GM23338 (cell line): ENCODE data around the gene CUL7. TPM values are rescaled to one million over a fixed set of nuclear protein-coding genes. Genes with fewer than 3 reads are reported as not detected.

Source experiments
- ATAC-seq: fragments of 200-7000 bp; cut with Tn5 transposase; 3 replicates; pipeline ENCODE4 v1.9.1; 2020
- DNase-seq: peaks from one replicate; pipeline ENCODE4 v3.0.0-alpha.2; 2015; ENCODE audit warnings: low spot score
- H2AFZ ChIP-seq: fragments of 200-600 bp; sonication (generic); 2 replicates; pipeline ENCODE4 v1.8.0; 2016; ENCODE audit warnings: antibody characterized with exemption, mild to moderate bottlenecking, moderate library complexity
- H3F3A ChIP-seq: fragments of 200-600 bp; sonication (generic); replicated peaks from 2 replicates; pipeline ENCODE4 v1.8.0; 2017; ENCODE audit warnings: antibody characterized with exemption, mixed run types, low read depth
- H3K27ac ChIP-seq: fragments of 200-600 bp; sonication (generic); 2 replicates; pipeline ENCODE4 v1.6.1; 2016; ENCODE audit warnings: low read depth
- H3K27me3 ChIP-seq: fragments of 200-600 bp; sonication (generic); 2 replicates; pipeline ENCODE4 v1.8.0; 2016; ENCODE audit warnings: mild to moderate bottlenecking, mixed run types, moderate library complexity; ENCODE audit not compliant: insufficient read depth
- H3K36me3 ChIP-seq: fragments of 200-600 bp; sonication (generic); 2 replicates; pipeline ENCODE4 v1.8.0; 2016; ENCODE audit warnings: mild to moderate bottlenecking; ENCODE audit not compliant: insufficient read depth
- H3K4me1 ChIP-seq: fragments of 200-600 bp; sonication (generic); 2 replicates; pipeline ENCODE4 v1.8.0; 2016; ENCODE audit warnings: mild to moderate bottlenecking, moderate library complexity; ENCODE audit not compliant: insufficient read depth
- H3K4me2 ChIP-seq: fragments of 200-600 bp; sonication (generic); 2 replicates; pipeline ENCODE4 v1.7.1; 2017; ENCODE audit warnings: mixed run types
- H3K4me3 ChIP-seq: fragments of 200-600 bp; sonication (generic); 2 replicates; pipeline ENCODE4 v1.6.1; 2016; ENCODE audit warnings: mixed run types
- H3K79me2 ChIP-seq: fragments of 200-600 bp; sonication (generic); replicated peaks from 2 replicates; pipeline ENCODE4 v1.8.0; 2017; ENCODE audit warnings: mild to moderate bottlenecking; ENCODE audit not compliant: insufficient read depth
- H3K9me2 ChIP-seq: fragments of 200-600 bp; sonication (generic); 2 replicates; pipeline ENCODE4 v1.8.0; 2017; ENCODE audit not compliant: insufficient read depth
- H4K20me1 ChIP-seq: fragments of 200-600 bp; sonication (generic); replicated peaks from 2 replicates; pipeline ENCODE4 v1.8.0; 2017; ENCODE audit warnings: mild to moderate bottlenecking; ENCODE audit not compliant: insufficient read depth
- H3K27ac Mint-ChIP-seq: 2 replicates; pipeline ENCODE4 v1.8.0; 2020; ENCODE audit warnings: inconsistent platforms, mild to moderate bottlenecking, moderate library complexity, mixed read lengths
- H3K27me3 Mint-ChIP-seq: 3 replicates; pipeline ENCODE4 v1.8.0; 2022; ENCODE audit warnings: low read depth, mild to moderate bottlenecking, moderate library complexity, mixed read lengths, inconsistent platforms; ENCODE audit not compliant: insufficient read depth, poor library complexity
- H3K36me3 Mint-ChIP-seq: 3 replicates; pipeline ENCODE4 v1.8.0; 2021; ENCODE audit warnings: low read depth, mild to moderate bottlenecking, inconsistent platforms, moderate library complexity, mixed read lengths
- H3K4me1 Mint-ChIP-seq: 3 replicates; pipeline ENCODE4 v1.8.0; 2020; ENCODE audit warnings: mild to moderate bottlenecking, inconsistent platforms, mixed read lengths
- H3K4me3 Mint-ChIP-seq: 3 replicates; pipeline ENCODE4 v1.8.0; 2021; ENCODE audit warnings: moderate library complexity, mild to moderate bottlenecking, inconsistent platforms, mixed read lengths
- H3K9me3 Mint-ChIP-seq: 3 replicates; pipeline ENCODE4 v1.8.0; 2020; ENCODE audit warnings: moderate library complexity, mild to moderate bottlenecking, inconsistent platforms, mixed read lengths
- CREB1 ChIP-seq: fragments of 250-450 bp; sonication (Bioruptor Pico); IDR thresholded peaks from 2 replicates; pipeline ENCODE4 v1.5.0; 2020; ENCODE audit warnings: low read depth, mild to moderate bottlenecking, moderate library complexity
- CTCF ChIP-seq, 2 experiments: fragments of 200-600 bp in 1 of 2; sonication (generic) in 1 of 2; conservative IDR thresholded peaks; 2 replicates each; pipeline versions ENCODE4 v1.5.1 to v1.6.1; 2016 to 2017; ENCODE audit warnings: antibody characterized with exemption in 2 of 2, low read depth in 2 of 2, mild to moderate bottlenecking in 2 of 2, moderate library complexity in 1 of 2
- ETS1 ChIP-seq: IDR thresholded peaks from 2 replicates; pipeline ENCODE4 v1.6.1; 2016; ENCODE audit warnings: antibody characterized with exemption
- EZH2 ChIP-seq: fragments of 200-600 bp; sonication (generic); IDR thresholded peaks from one replicate; pipeline ENCODE4 v1.8.0; 2017; ENCODE audit warnings: antibody characterized with exemption, mild to moderate bottlenecking, low read depth; ENCODE audit not compliant: unreplicated experiment
- JUNB ChIP-seq: IDR thresholded peaks from one replicate; pipeline ENCODE4 v1.6.1; 2016; ENCODE audit warnings: antibody characterized with exemption; ENCODE audit not compliant: unreplicated experiment
- NANOG ChIP-seq: IDR thresholded peaks from 2 replicates; pipeline ENCODE4 v1.6.1; 2016; ENCODE audit warnings: antibody characterized with exemption, borderline replicate concordance
- STAT1 ChIP-seq: IDR thresholded peaks from one replicate; pipeline ENCODE4 v1.6.1; 2016; ENCODE audit warnings: antibody characterized with exemption; ENCODE audit not compliant: unreplicated experiment
- ZNF114 ChIP-seq: fragments of 250-450 bp; sonication (Bioruptor Pico); IDR thresholded peaks from 2 replicates; pipeline ENCODE4 v1.5.0; 2020; ENCODE audit warnings: mild to moderate bottlenecking, moderate library complexity
- ZNF331 ChIP-seq: fragments of 250-450 bp; sonication (Bioruptor Pico); IDR thresholded peaks from 2 replicates; pipeline ENCODE4 v1.5.0; 2020; ENCODE audit warnings: low read depth, mild to moderate bottlenecking, moderate library complexity
- ZNF462 ChIP-seq: fragments of 250-450 bp; sonication (Bioruptor Pico); IDR thresholded peaks from 2 replicates; pipeline ENCODE4 v1.5.0; 2020; ENCODE audit warnings: mild to moderate bottlenecking, moderate library complexity
- polyA plus RNA-seq: library from polyadenylated mRNA; unstranded; fragments of >200 nt; fragmentation: Nextera tagmentation; extraction: Ambion mirVana; gene quantifications from 2 replicates; pipeline ENCODE4 v1.2.1, GENCODE V29; 2016
- total RNA-seq: library from RNA; depleted of rRNA; stranded (reverse); fragments of >200 nt; shearing (Covaris generic); gene quantifications from 2 replicates; pipeline ENCODE4 v1.2.3, GENCODE V29; 2014
- TF ChIP-seq, protein P1 (sequence below): IDR thresholded peaks from one replicate; pipeline ENCODE4 v1.6.1; 2018; ENCODE audit warnings: antibody characterized with exemption; ENCODE audit not compliant: unreplicated experiment

The CUL7 gene
- total and polyA plus RNA-seq, 2 experiments from 2014 or later, result 3.4 to 13.2 TPM

DNA sequence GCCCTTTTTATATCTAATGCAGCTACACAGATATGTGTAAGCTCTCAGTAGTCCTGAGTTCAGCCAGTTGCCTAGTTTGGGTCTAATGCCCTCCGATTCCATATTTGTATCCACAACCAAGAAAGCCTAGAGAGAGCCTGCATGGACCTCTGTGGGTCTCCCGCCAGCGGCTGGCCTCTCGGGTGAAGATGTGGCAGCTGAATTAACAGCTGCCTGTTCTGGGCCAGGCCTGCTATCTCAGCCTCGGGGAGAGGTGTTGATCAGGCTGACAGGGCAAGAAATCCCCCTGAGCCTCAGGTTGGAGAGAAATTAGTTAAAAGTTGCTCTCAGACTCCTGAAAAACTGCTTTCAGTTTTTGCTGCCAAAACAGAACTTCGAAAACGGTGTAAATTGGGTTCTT lies 42.3 kb upstream of the CUL7 start:
- Histone ChIP-seq H2AFZ (no peak overlapping the region), H3K4me3 (no peak overlapping the region; the same call in 1 of the 2 replicates), H4K20me1 (no peaks in the 10 kb centered on the region), H3K27me3 (no peaks in the 10 kb centered on the region), H3K36me3 (no peaks in the 10 kb centered on the region), H3F3A (peaks cover 3% of the 10 kb centered on the region; the same call in 1 of the 2 replicates), H3K79me2 (peaks cover 97% of the 10 kb centered on the region), H3K4me1 (peaks cover 50% of the 10 kb centered on the region), H3K4me2 (peak overlapping the region; percentile 64; the same call in 1 of the 2 replicates), H3K27ac (peak overlapping the region; percentile 84), H3K9me2 (no peaks in the 10 kb centered on the region)
- peak overlapping the region; percentile 93 for H3K27ac Mint-ChIP-seq
- H3K36me3 Mint-ChIP-seq, result no peaks in the 10 kb centered on the region
- H3K4me1 Mint-ChIP-seq, result peaks cover 52% of the 10 kb centered on the region
- H3K9me3 Mint-ChIP-seq, result no peaks in the 10 kb centered on the region
- no peak for DNase-seq
- H3K4me3 Mint-ChIP-seq, result no peak overlapping the region; the same call in 2 of the 3 replicates
- TF ChIP-seq CTCF (conservative IDR thresholded peaks at IDR 0.05; ENCODE audit: low read depth in 2 of 2), result no peak
- TF ChIP-seq NANOG, result no peak
- no peak for TF ChIP-seq ETS1
- no peak for TF ChIP-seq STAT1
- TF ChIP-seq ZNF114 (CRISPR knock-in tag), result no peak
- TF ChIP-seq, protein P1, sequence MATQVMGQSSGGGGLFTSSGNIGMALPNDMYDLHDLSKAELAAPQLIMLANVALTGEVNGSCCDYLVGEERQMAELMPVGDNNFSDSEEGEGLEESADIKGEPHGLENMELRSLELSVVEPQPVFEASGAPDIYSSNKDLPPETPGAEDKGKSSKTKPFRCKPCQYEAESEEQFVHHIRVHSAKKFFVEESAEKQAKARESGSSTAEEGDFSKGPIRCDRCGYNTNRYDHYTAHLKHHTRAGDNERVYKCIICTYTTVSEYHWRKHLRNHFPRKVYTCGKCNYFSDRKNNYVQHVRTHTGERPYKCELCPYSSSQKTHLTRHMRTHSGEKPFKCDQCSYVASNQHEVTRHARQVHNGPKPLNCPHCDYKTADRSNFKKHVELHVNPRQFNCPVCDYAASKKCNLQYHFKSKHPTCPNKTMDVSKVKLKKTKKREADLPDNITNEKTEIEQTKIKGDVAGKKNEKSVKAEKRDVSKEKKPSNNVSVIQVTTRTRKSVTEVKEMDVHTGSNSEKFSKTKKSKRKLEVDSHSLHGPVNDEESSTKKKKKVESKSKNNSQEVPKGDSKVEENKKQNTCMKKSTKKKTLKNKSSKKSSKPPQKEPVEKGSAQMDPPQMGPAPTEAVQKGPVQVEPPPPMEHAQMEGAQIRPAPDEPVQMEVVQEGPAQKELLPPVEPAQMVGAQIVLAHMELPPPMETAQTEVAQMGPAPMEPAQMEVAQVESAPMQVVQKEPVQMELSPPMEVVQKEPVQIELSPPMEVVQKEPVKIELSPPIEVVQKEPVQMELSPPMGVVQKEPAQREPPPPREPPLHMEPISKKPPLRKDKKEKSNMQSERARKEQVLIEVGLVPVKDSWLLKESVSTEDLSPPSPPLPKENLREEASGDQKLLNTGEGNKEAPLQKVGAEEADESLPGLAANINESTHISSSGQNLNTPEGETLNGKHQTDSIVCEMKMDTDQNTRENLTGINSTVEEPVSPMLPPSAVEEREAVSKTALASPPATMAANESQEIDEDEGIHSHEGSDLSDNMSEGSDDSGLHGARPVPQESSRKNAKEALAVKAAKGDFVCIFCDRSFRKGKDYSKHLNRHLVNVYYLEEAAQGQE, result no peak
- TF ChIP-seq ZNF462 (CRISPR knock-in tag), result no peak
- TF ChIP-seq CREB1, result no peak
- TF ChIP-seq EZH2, result no peak
- no peak for TF ChIP-seq JUNB
- TF ChIP-seq ZNF331, result no peak
- peak; percentile 9; the same call in 2 of the 3 replicates for ATAC-seq
- H3K27me3 Mint-ChIP-seq, result peaks cover 3% of the 10 kb centered on the region
